Naive thymus-derived CD8-positive, alpha-beta T cell (primary cell): ENCODE results near the gene TYMP. TPM values are rescaled to one million over a fixed set of nuclear protein-coding genes. Genes with fewer than 3 reads are reported as not detected.

Experiments used
- ATAC-seq, 2 donors: fragments of 150-1000 bp; cut with Tn5 transposase in 1 of 2; sonication (Bioruptor Pico), chemical (Tn5 transposase) in 1 of 2; 1 replicate in 1 of 2; 2 replicates in 1 of 2; pipeline ENCODE4 v1.10.0; 2021; ENCODE audit warnings: mild to moderate bottlenecking in 2 of 2, moderate library complexity in 2 of 2
- POLR2A ChIA-PET: fragments of 350-600 bp; sonication (Branson Sonifier 250); formaldehyde crosslinking; loops from one replicate; lab custom pipeline; 2021; ENCODE audit warnings: antibody characterized with exemption; lab: Charles Lee
- DNase-seq, 10 donors: peaks; one replicate each; pipeline versions ENCODE4 v3.0.0 to v3.0.0-alpha.2; 2020 to 2022
- H3K27ac Mint-ChIP-seq, 10 donors: one replicate each; pipeline ENCODE4 v1.8.0; 2020 to 2022; ENCODE audit warnings: mild to moderate bottlenecking in 10 of 10, mixed read lengths in 10 of 10, moderate library complexity in 4 of 10, inconsistent platforms in 1 of 10
- H3K27me3 Mint-ChIP-seq, 5 donors: one replicate each; pipeline ENCODE4 v1.8.0; 2021 to 2022; ENCODE audit warnings: mixed read lengths in 5 of 5
- H3K36me3 Mint-ChIP-seq, 3 donors: one replicate each; pipeline ENCODE4 v1.8.0; 2020 to 2022; ENCODE audit warnings: mixed read lengths in 3 of 3, mild to moderate bottlenecking in 2 of 3, inconsistent platforms in 1 of 3
- H3K4me1 Mint-ChIP-seq, 4 donors: one replicate each; pipeline ENCODE4 v1.8.0; 2021 to 2022; ENCODE audit warnings: mixed read lengths in 4 of 4
- H3K4me3 Mint-ChIP-seq, 10 donors: one replicate each; pipeline ENCODE4 v1.8.0; 2020 to 2022; ENCODE audit warnings: mild to moderate bottlenecking in 10 of 10, mixed read lengths in 10 of 10, moderate library complexity in 6 of 10, inconsistent platforms in 1 of 10
- H3K9me3 Mint-ChIP-seq, 9 donors: one replicate each; pipeline ENCODE4 v1.8.0; 2020 to 2022; ENCODE audit warnings: mixed read lengths in 9 of 9, mild to moderate bottlenecking in 3 of 9, inconsistent platforms in 1 of 9, moderate library complexity in 1 of 9
- polyA plus RNA-seq, 3 donors: library from polyadenylated mRNA; unstranded; fragments of 300-500 nt; fragmentation: Illumina TruSeq; gene quantifications; one replicate each; pipeline ENCODE4 v1.2.3, GENCODE V29; 2021
- total RNA-seq, 8 experiments: library from RNA in 2 of 8; stranded (reverse) in 2 of 8; gene quantifications; one replicate each; pipeline ENCODE4 v1.2.3 and lab custom pipeline; 2021 to 2026

The TYMP gene
- total and polyA plus RNA-seq, 5 experiments from 2014 or later = 1.9 to 5.5 (median 3.1) TPM

DNA sequence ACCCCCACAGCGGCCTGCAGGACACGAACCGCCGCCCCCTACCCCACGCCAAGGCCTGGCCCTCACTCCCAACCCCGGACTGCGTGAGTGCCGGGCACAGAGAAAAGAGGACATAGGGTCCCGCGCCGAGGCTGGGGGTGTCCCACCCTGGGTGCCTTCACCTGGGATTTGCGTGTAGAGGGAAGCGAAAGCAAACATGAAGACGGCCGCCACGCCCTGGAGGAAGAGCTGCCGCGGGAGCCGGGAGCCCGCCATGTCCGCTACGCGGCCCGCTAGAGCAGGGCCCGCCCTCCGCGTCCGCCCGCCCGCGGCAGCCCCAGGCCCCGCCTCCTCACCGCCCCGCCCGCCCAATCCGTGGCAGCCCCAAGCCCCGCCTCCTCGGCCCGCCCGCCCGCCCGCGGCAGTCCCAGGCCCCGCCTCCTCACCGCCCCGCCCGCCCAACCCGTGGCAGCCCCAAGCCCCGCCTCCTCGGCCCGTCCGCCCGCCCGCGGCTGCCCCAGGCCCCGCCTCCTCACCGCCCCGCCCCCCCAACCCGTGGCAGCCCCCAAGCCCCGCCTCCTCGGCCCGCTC, 22.3 kb downstream of the TYMP start, which contains the start of gene LMF2:
TSS of gene LMF2 (minus strand) at position 282 of the 570 bp plus-strand sequence. CDS start at position 255, 27 bp downstream.
- H3K36me3 Mint-ChIP-seq = peaks cover 0 to 10% (median 0%) of the 10 kb centered on the region in 3 donors
- H3K4me1 Mint-ChIP-seq = peaks cover 2 to 23% (median 16%) of the 10 kb centered on the region in 4 donors
- DNase-seq = peak; percentile 80 to 96 (median 90)
- peak within 1 kb of the TSS; percentile 90 to 96 (median 94) for H3K4me3 Mint-ChIP-seq
- no peaks in the 10 kb centered on the region for H3K9me3 Mint-ChIP-seq
- no peaks in the 10 kb centered on the region for H3K27me3 Mint-ChIP-seq
- H3K27ac Mint-ChIP-seq = peak within 1 kb of the TSS; percentile 85 to 100 (median 96)
- POLR2A ChIA-PET = interaction anchor here (0.6 to 7.9 kb wide), 33 partner anchors 9 to 306 kb away, joined by 3 to 128 read pairs (median 4); partner anchors contain the start of genes ARSA, CHKB, DENND6B and SCO2
- ATAC-seq = peak; percentile 79 to 85

DNA sequence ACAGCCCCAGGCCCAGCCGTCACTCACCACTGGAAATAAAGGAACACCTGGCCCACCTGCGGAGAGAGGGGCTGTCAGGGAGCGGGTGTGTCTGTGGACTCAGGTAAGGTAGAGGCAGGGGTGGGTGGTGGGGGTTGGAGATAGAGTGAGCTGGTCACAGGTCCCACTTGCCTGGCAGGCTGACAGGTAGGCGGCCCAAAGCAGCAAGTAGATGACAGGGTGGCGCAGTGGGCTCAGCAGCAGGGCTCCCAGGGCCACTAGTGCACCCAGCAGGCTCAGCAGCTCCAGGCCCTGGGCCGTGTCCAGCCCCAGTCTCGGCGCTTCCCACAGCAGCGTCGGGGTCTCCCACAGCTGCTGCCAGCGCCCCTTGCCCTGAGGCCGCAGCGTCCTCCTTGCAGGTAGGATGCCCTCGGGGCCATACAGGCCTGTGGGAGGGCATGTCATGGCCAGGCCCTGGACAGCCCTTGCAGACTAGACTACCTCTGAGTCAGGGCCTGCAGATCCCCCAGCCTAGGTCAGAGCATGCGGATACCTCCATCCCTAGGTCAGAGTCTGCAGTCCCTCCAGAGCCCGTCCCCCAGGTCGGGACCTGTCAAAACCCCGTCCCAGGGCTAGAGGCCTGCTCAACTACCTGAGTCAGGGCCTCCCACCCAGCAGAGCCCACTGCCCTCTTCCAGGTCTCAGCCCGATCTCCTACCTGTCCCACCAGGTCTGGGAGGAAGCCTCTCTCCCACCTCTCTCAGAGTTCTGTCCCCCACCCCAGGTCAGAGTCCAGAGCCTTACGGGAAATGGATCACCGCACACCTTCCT, 23.0 kb downstream of the TYMP start:
- POLR2A ChIA-PET = interaction anchor here (0.8 to 7.9 kb wide), 13 partner anchors 8 to 261 kb away, joined by 3 to 128 read pairs (median 6); partner anchors contain the start of genes DENND6B, SCO2 and TYMP
- Mint-ChIP-seq H3K27ac (peak overlapping the region; percentile 67 to 95 (median 91)), H3K4me3 (peak overlapping the region; percentile 88 to 95 (median 92)), H3K9me3 (no peaks in the 10 kb centered on the region), H3K4me1 (peaks cover 2 to 19% (median 15%) of the 10 kb centered on the region in 4 donors), H3K36me3 (peaks cover 0 to 7% (median 0%) of the 10 kb centered on the region in 3 donors), H3K27me3 (no peaks in the 10 kb centered on the region)
- no peak for DNase-seq
- ATAC-seq = no peak

DNA sequence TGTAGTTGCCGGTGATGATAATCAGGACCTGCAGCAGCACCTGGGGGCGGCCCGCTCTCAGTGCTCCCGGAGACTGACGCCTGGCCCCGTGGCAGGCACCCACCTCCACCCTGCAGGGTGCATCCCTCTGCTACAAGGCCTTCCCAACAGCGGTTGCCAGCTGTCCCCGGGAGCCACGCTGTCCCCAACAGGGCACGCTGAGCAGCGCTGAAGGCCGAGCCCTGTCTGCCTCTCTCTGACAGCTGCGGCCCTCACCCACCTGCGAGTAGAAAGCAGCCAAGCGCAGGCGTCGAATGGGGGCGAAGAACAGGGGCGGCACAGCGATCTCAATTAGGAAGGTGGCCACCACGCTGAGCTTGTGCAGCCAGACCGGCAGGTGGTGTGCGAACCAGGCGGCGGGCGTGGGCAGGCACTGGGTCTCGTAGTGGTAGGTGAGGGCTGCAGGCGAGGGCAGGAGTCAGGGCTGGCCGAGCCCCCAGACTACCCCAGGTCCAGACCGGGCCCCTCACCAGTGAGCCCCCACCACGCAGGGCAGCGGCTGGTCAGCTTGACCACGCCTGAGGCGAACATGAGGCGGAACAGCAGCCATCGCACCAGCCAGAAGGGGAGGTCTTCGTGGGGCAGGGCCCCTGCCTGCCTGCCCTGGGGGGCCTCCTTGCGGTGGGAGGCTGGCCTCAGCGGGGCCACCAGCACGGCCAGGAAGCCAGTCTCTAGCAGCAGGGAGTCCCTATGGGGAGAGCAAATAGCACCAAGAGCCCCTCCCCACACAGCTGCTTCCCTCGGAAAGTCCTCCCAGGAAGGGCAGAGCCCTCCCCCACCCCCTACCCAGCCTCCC, 23.8 kb downstream of the TYMP start:
- peak overlapping the region; percentile 15 to 95 (median 91) for H3K4me3 Mint-ChIP-seq
- no peaks in the 10 kb centered on the region for H3K9me3 Mint-ChIP-seq
- peaks cover 2 to 19% (median 15%) of the 10 kb centered on the region in 4 donors for H3K4me1 Mint-ChIP-seq
- peaks cover 0 to 5% (median 0%) of the 10 kb centered on the region in 3 donors for H3K36me3 Mint-ChIP-seq
- peak overlapping the region in 3 of 10 donors; percentile 29 to 92 (median 38) for H3K27ac Mint-ChIP-seq
- ATAC-seq (no peak), DNase-seq (no peak)
- no peaks in the 10 kb centered on the region for H3K27me3 Mint-ChIP-seq
- POLR2A ChIA-PET = interaction anchor here (0.8 to 7.9 kb wide), 7 partner anchors 13 to 254 kb away, joined by 3 to 128 read pairs (median 8); partner anchors contain the start of gene SCO2

DNA sequence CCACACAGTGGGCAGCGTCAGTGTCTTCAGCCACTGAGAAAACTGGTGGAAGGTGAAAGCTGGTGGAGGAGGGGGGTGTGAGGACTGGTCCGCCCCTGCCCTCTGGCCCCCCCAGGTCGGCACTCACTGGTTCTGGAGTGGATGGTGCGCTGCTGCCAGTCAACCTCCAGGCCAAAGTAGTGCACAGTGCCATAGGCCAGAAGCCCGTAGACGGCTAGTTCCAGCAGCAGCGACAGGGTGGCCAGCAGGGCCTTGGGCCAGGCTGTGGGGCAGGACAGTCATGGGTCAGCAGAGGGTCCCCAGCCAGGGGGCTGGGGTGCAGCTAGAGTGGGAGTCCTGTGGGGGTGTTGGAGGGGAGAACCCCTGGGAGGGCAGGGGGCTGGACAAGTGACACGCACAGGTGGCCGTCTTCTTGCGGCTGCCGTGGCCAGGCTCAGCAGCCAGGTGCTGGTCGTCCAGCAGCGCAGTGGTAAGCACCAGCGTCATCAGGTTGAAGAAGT, 24.5 kb downstream of the TYMP start:
- H3K4me1 Mint-ChIP-seq = peaks cover 2 to 19% (median 15%) of the 10 kb centered on the region in 4 donors
- H3K27ac Mint-ChIP-seq = peak overlapping the region in 1 of 10 donors; percentile 29
- ATAC-seq (no peak), DNase-seq (no peak)
- POLR2A ChIA-PET = interaction anchor here (0.6 to 7.9 kb wide), 6 partner anchors 8 to 61 kb away, joined by 3 to 128 read pairs (median 4); partner anchors contain the start of gene SCO2
- H3K9me3 Mint-ChIP-seq = no peaks in the 10 kb centered on the region
- H3K36me3 Mint-ChIP-seq = peaks cover 0 to 5% (median 0%) of the 10 kb centered on the region in 3 donors
- H3K27me3 Mint-ChIP-seq = no peaks in the 10 kb centered on the region
- H3K4me3 Mint-ChIP-seq = peak overlapping the region in 5 of 10 donors; percentile 10 to 94 (median 23)

DNA sequence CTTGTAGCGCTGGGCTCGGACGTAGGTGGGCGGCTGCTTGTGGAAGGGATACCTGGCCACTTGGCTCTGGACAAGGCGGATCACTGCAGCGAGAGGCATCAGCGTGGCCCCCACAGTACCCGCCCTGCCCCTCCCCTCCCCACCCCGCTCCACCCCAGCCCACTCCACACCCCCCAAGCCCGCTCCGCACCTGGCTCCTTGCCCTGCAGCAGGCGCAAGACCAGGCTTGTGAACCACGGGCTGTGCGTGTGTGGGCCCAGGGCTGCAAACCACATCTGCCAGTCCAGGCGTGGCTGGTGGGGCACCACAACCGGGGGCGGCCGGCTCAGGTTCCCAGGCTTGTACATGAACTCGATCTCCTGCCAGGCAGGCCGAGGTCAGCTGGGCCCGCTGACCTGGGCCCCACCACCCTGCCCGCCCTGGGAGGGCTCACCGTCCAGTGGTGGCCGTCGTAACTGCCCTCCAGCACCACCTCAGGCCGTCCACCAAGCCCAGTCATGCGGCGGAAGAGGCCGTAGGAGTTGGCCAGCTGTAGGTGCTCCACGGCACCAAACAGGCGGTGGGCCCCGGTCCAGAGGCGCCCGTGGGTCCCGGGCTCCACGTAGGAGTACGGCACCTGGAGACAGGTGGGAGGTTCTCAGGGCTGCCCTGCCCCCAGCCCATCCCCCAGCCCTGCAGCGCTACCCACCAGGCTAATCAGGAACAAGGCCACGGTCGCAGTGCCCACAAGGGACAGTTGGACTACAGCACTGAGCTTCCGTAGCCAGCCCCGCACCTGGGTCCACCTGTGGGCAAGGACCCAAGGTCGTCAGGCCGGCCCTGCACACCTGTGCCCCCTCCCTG, 25.2 kb downstream of the TYMP start:
- POLR2A ChIA-PET = interaction anchor here (0.6 to 7.9 kb wide), 5 partner anchors 8 to 60 kb away, joined by 3 to 128 read pairs (median 4); partner anchors contain the start of gene SCO2
- Mint-ChIP-seq H3K27me3 (no peaks in the 10 kb centered on the region), H3K4me3 (no peak overlapping the region), H3K36me3 (peaks cover 0 to 5% (median 0%) of the 10 kb centered on the region in 3 donors), H3K27ac (no peak overlapping the region), H3K4me1 (peaks cover 2 to 19% (median 14%) of the 10 kb centered on the region in 4 donors), H3K9me3 (no peaks in the 10 kb centered on the region)
- ATAC-seq (no peak), DNase-seq (no peak)

DNA sequence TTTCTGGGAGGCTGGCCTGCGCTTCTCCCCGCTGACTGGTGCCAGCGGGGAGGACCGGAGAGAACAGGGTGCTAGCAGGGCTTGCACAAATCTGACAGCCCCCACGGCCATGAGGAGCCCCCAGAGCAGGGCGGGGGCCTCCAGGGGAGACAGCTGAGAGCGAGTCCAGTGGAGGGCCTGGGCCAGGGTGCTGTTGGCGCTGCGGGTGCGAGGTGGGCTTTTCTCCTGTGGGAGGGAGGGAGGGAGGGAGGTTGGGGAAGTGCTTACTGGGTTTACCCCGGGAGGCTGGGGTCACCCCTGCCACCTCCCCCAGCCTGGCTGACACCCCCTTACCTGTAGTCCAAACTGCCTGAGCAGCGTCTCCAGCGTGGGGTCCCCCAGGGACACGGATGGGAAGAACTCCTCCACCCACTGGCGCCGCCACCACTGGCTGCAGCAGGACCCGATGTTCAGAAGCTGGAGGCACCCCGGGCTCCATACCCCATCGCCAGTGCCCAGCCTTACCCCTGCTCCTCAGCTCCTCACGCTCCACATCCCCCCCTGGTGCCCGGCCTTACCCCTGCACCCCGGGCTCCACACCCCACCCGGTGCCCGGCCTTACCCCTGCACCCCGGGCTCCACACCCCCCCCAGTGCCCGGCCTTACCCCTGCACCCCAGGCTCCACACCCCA, 26.2 kb downstream of the TYMP start:
- Mint-ChIP-seq H3K4me3 (no peak overlapping the region), H3K27me3 (no peaks in the 10 kb centered on the region), H3K4me1 (peaks cover 2 to 10% (median 6%) of the 10 kb centered on the region in 4 donors), H3K9me3 (no peaks in the 10 kb centered on the region), H3K36me3 (peaks cover 0 to 5% (median 0%) of the 10 kb centered on the region in 3 donors), H3K27ac (no peak overlapping the region)
- DNase-seq = no peak
- ATAC-seq = no peak
- POLR2A ChIA-PET = interaction anchor here (0.6 to 1.7 kb wide), 3 partner anchors 22 to 675 kb away, joined by 3 to 5 read pairs (median 3); partner anchors contain the start of gene SCO2

DNA sequence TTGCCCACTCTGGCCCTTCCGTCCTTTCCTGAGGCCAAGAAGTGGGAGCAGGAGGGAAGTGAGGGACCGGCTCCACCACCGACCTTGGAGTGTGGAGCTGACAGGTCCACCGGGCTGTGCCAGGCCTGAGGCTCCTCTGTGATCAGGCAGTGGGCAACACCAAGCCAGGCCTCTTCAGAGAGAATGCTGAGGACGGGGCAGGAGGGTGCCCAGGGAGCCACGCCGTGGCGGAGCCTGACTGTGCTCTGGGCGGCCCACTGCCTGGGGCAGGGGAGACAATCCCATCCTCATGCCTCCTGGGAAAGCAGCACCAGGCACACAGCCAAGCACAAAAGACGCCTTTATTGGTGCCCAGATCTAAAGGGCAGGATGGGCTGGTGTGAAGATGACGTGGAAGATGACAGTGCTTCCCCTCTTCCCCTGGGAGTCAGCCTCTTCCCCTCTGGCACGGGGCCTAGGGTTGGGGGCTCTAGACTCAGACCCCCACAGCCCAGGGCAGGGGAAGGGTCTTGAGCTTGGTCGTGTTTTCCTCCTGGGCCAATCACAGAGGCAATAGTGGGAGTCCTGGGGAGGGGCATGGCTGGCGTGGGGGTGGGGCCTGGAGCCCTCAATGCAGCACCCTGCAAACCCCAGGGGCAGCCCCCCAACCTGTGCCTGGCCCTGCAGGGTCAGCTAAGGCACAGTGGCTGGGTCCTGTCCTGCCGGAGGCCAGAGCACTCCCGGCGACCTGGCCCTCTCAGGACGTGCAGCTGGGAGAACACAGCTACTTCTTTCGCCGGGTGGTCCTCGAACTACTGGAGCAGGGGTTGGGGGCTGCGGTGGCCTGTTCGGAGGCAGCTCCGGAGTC, 27.0 kb downstream of the TYMP start:
- Mint-ChIP-seq H3K36me3 (peaks cover 0 to 5% (median 0%) of the 10 kb centered on the region in 3 donors), H3K4me1 (peaks cover 2 to 11% (median 9%) of the 10 kb centered on the region in 4 donors), H3K9me3 (no peaks in the 10 kb centered on the region), H3K4me3 (no peak overlapping the region), H3K27ac (no peak overlapping the region), H3K27me3 (no peaks in the 10 kb centered on the region)
- POLR2A ChIA-PET = interaction anchor here (0.6 to 1.7 kb wide), 3 partner anchors 23 to 674 kb away, joined by 3 to 5 read pairs (median 3); partner anchors contain the start of gene SCO2
- DNase-seq = no peak
- ATAC-seq = no peak

DNA sequence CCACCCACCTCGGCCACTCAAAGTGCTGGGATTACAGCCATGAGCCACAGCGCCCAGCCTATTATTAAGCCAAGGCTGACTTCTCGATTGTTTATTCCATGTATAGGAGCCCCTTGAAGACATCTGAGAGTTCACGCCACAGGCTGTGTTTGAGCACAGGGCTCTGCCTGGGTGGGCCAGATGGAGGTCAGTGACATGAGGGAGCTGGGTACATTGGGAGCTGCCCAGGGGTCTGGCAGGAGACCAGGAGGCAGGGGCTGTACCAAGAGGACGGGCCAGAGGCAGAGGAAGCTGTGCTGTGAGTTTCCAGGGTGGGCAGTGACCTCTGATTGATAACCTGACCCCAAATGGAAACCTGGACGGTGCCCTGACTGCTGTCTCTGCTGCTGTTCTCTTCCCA, 27.7 kb downstream of the TYMP start:
- POLR2A ChIA-PET = interaction anchor here (1.7 kb wide), 1 partner anchor 23 kb away, joined by 5 read pairs; the partner anchor contains the start of gene SCO2
- Mint-ChIP-seq H3K4me1 (peaks cover 0 to 13% (median 6%) of the 10 kb centered on the region in 4 donors), H3K36me3 (peaks cover 0 to 5% (median 0%) of the 10 kb centered on the region in 3 donors), H3K27ac (no peak overlapping the region), H3K4me3 (no peak overlapping the region), H3K9me3 (no peaks in the 10 kb centered on the region), H3K27me3 (no peaks in the 10 kb centered on the region)
- ATAC-seq (no peak), DNase-seq (no peak)

DNA sequence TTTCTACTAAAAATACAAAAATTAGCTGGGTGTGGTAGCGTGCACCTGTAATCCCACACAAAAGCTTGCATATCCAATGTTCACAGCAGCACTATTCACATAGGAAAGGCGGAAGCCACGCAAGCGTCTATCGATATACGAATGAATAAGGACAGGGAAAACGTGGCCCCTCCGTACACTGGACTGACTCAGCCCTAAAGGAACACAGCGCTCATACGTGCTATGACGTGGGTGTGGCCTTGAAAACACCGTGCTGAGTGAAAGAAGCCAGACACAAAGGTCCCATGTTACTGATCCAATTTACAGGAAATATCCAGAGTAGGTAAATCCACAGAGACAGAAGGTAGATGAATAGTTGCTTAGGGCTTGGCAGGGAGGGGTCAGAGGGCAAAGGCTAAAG, 29.4 kb downstream of the TYMP start:
- no peaks in the 10 kb centered on the region for H3K9me3 Mint-ChIP-seq
- H3K27ac Mint-ChIP-seq = no peak overlapping the region
- DNase-seq (no peak), ATAC-seq (no peak)
- POLR2A ChIA-PET = no interaction called here
- H3K36me3 Mint-ChIP-seq = peaks cover 0 to 5% (median 0%) of the 10 kb centered on the region in 3 donors
- no peaks in the 10 kb centered on the region for H3K27me3 Mint-ChIP-seq
- H3K4me1 Mint-ChIP-seq = peaks cover 0 to 13% (median 5%) of the 10 kb centered on the region in 4 donors
- H3K4me3 Mint-ChIP-seq = no peak overlapping the region
